ENCODE results near the gene FBXO42.

Gene FBXO42

DNA sequence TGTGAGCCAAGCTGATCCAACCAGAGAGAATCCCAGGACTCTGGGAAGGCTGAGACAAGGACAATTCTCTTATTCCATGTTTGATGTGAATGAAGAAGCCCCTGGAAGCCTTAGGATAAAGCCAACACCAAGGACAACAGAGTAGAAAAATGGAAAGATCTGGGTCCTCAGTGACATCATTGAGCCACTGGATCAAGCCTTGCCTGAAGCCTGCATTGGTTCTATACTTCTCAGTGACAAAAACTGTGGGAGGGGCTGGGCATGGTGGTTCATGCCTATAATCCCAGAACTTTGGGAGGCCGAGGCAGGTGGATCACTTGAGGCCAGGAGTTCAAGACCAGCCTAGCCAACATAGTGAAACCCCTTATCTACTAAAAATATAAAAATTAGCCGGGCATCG, 155.4 kb downstream of the FBXO42 start:
- Histone ChIP-seq H3K27ac (ENCODE audit: low read depth, low read length) (no peak overlapping the region), H3K4me1 (ENCODE audit: control insufficient read depth, insufficient read depth, low read length) (no peaks in the 10 kb centered on the region), H3K27me3 (ENCODE audit: control insufficient read depth, insufficient read depth, low read length) (no peaks in the 10 kb centered on the region), H3K36me3 (ENCODE audit: control insufficient read depth, insufficient read depth, low read length) (peaks cover 26% of the 10 kb centered on the region; the same call in 1 of the 2 replicates), H3K9ac (ENCODE audit: low read depth, low read length) (no peak overlapping the region), H3K4me3 (ENCODE audit: low read depth, low read length) (no peak overlapping the region), H3K9me3 (ENCODE audit: control insufficient read depth, insufficient read depth, low read length) (no peaks in the 10 kb centered on the region)

Data from HUES48 (cell line).